Suprapubic skin (tissue), 4 donors: ENCODE data around the gene ZSWIM3. TPM values are rescaled to one million over a fixed set of nuclear protein-coding genes. Genes with fewer than 3 reads are reported as not detected.

Experiments used
- DNase-seq, 2 donors: peaks; one replicate each; pipeline ENCODE4 v3.0.0-alpha.2; 2019; ENCODE audit warnings: low spot score in 2 of 2
- H3K27ac ChIP-seq: fragments of 200-600 bp; sonication (generic); one replicate; pipeline ENCODE4 v1.5.1; 2019
- H3K27me3 ChIP-seq: fragments of 200-600 bp; sonication (generic); one replicate; pipeline ENCODE4 v1.5.1; 2019
- H3K36me3 ChIP-seq: fragments of 200-600 bp; sonication (generic); one replicate; pipeline ENCODE4 v1.5.1; 2019
- H3K4me1 ChIP-seq: fragments of 200-600 bp; sonication (generic); one replicate; pipeline ENCODE4 v1.5.1; 2019
- H3K4me3 ChIP-seq: fragments of 200-600 bp; sonication (generic); one replicate; pipeline ENCODE4 v1.5.1; 2019; ENCODE audit warnings: mild to moderate bottlenecking
- H3K9me3 ChIP-seq: fragments of 200-600 bp; sonication (generic); one replicate; pipeline ENCODE4 v1.5.1; 2019
- EP300 ChIP-seq: sonication (generic); formaldehyde crosslinking; IDR thresholded peaks from one replicate; pipeline ENCODE4 v1.6.1; 2017; ENCODE audit warnings: antibody characterized with exemption
- POLR2A ChIP-seq, 2 donors: fragments of 450-650 bp; IDR thresholded peaks; one replicate each; pipeline ENCODE4 v1.6.1; 2017; ENCODE audit warnings: antibody characterized with exemption in 2 of 2, mild to moderate bottlenecking in 2 of 2, moderate library complexity in 2 of 2
- POLR2AphosphoS5 ChIP-seq, 3 donors: sonication (generic); formaldehyde crosslinking; IDR thresholded peaks; one replicate each; pipeline ENCODE4 v1.6.1; 2017; ENCODE audit warnings: antibody characterized with exemption in 3 of 3
- WGBS: methylation state at CpG from one replicate; pipeline ENCODE4 v1.1.5; 2018; 5-methylcytosine and 5-hydroxymethylcytosine counted together
- total RNA-seq, 4 donors: library from RNA; depleted of rRNA; stranded (reverse); fragments of >200 nt; gene quantifications; one replicate each; pipeline ENCODE4 v1.1.0, GENCODE V29; 2016
- TF ChIP-seq, protein P1 (sequence below), 2 donors: fragments of 200-600 bp in 1 of 2; fragments of 450-650 bp in 1 of 2; sonication (generic) in 1 of 2; IDR thresholded peaks; one replicate each; pipeline ENCODE4 v1.5.1; 2016 to 2019; ENCODE audit warnings: antibody characterized with exemption in 2 of 2, mild to moderate bottlenecking in 1 of 2, moderate library complexity in 1 of 2

The ZSWIM3 gene
- total RNA-seq, 4 donors from 2014 or later, result 2.1 to 4.6 (median 3.6) TPM

DNA sequence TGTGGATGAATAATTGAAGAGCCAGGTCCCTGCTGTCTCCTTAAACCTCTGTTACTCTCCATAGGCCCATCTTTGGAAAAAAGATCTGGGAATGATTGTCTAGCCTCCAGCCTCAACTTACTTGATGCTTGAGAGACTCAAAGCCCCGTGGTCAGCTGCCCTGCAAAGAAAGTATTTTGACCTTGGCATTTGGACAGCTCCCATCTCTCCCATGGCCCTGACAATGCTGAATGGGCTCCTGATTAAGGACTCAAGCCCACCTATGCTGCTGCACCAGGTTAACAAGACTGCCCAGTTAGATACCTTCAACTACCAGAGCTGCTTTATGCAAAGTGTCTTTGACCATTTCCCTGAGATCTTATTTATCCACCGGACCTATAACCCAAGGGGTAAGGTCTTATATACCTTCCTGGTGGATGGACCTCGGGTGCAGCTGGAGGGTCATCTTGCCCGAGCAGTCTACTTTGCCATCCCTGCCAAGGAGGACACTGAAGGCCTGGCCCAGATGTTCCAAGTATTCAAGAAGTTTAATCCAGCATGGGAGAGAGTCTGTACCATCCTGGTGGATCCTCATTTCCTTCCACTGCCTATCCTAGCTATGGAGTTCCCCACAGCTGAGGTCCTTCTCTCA, 25.2 kb downstream of the ZSWIM3 start:
- TF ChIP-seq POLR2AphosphoS5 (IDR thresholded peaks at IDR 0.05) (no peak), POLR2A (IDR thresholded peaks at IDR 0.05) (no peak), EP300 (no peak)
- TF ChIP-seq, protein P1, sequence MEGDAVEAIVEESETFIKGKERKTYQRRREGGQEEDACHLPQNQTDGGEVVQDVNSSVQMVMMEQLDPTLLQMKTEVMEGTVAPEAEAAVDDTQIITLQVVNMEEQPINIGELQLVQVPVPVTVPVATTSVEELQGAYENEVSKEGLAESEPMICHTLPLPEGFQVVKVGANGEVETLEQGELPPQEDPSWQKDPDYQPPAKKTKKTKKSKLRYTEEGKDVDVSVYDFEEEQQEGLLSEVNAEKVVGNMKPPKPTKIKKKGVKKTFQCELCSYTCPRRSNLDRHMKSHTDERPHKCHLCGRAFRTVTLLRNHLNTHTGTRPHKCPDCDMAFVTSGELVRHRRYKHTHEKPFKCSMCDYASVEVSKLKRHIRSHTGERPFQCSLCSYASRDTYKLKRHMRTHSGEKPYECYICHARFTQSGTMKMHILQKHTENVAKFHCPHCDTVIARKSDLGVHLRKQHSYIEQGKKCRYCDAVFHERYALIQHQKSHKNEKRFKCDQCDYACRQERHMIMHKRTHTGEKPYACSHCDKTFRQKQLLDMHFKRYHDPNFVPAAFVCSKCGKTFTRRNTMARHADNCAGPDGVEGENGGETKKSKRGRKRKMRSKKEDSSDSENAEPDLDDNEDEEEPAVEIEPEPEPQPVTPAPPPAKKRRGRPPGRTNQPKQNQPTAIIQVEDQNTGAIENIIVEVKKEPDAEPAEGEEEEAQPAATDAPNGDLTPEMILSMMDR (IDR thresholded peaks at IDR 0.05), result no peak
- no peak overlapping the region for H3K27ac ChIP-seq
- H3K27me3 ChIP-seq, result no peaks in the 10 kb centered on the region
- DNase-seq, result no peak
- 86% methylated on average over 4 of the region's 4 CpGs for WGBS
- H3K4me1 ChIP-seq, result peaks cover 28% of the 10 kb centered on the region
- H3K36me3 ChIP-seq, result peaks cover 48% of the 10 kb centered on the region
- no peak overlapping the region for H3K4me3 ChIP-seq
- H3K9me3 ChIP-seq, result no peaks in the 10 kb centered on the region

DNA sequence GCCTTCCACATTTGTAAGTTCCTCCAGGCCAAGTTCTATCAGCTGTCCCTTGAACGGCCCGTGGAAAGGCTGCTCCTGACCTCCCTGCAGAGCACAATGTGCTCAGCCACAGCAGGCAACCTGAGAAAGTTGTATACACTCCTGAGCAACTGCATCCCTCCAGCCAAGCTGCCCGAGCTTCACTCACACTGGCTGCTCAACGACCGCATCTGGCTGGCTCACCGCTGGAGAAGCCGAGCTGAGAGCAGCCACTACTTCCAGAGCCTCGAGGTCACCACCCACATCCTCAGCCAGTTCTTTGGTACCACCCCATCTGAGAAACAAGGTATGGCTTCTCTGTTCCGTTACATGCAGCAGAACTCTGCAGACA, 25.7 kb downstream of the ZSWIM3 start:
- no peak for TF ChIP-seq EP300
- TF ChIP-seq POLR2AphosphoS5 (IDR thresholded peaks at IDR 0.05), result no peak
- no peak for TF ChIP-seq POLR2A (IDR thresholded peaks at IDR 0.05)
- TF ChIP-seq, protein P1 (IDR thresholded peaks at IDR 0.05), result no peak

DNA sequence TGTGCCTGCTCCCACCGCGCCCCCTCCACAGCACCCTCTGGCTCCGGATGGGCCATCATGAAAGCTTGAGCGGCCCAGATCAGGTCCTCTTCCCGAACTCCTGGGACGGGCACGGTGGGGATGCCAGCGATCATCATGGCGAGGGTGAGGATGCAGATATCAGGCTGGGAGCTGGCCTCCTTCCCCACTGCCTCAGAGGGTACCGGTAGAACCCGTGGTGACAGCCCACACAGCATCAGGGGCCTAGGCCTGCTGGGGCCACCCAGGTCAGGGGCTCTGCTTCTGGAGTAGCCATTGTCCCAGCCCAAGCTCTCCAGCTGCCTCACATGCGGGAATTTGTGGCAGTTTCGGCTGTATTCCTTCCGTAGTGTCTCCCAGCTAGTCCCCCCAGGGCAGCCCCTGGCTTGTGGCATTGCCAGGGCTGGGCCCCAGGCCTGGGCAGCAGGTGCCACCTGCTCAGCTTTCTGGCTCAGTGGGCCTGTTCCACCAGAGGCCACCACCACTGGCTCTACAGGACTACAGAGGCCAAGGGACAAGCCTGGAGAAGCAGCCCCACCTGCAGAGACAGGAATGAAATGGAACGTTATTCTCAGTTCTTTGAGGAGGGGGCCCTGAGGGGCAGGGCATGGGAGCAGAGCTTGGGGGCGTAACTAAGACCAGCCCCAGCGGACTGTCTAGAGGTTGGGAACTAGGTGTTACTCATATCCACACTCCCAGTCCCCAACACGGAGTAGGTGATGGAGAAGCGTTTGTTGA, 29.4 kb downstream of the ZSWIM3 start:
- Histone ChIP-seq H3K4me3 (no peak overlapping the region), H3K27ac (no peak overlapping the region), H3K27me3 (no peaks in the 10 kb centered on the region), H3K36me3 (peaks cover 37% of the 10 kb centered on the region), H3K9me3 (no peaks in the 10 kb centered on the region), H3K4me1 (peaks cover 29% of the 10 kb centered on the region)
- 87% methylated on average over 16 of the region's 19 CpGs for WGBS
- TF ChIP-seq EP300 (no peak), POLR2A (IDR thresholded peaks at IDR 0.05) (no peak), POLR2AphosphoS5 (IDR thresholded peaks at IDR 0.05) (no peak)
- TF ChIP-seq, protein P1 (IDR thresholded peaks at IDR 0.05), result no peak
- no peak for DNase-seq

More for the DNA sequence above, 25.7 kb downstream of the ZSWIM3 start:
- no peaks in the 10 kb centered on the region for H3K9me3 ChIP-seq
- no peak for DNase-seq
- H3K27me3 ChIP-seq, result no peaks in the 10 kb centered on the region
- 87% methylated on average over 8 of the region's 9 CpGs for WGBS
- H3K27ac ChIP-seq, result no peak overlapping the region
- H3K36me3 ChIP-seq, result peaks cover 44% of the 10 kb centered on the region
- H3K4me3 ChIP-seq, result no peak overlapping the region
- peaks cover 28% of the 10 kb centered on the region for H3K4me1 ChIP-seq

DNA sequence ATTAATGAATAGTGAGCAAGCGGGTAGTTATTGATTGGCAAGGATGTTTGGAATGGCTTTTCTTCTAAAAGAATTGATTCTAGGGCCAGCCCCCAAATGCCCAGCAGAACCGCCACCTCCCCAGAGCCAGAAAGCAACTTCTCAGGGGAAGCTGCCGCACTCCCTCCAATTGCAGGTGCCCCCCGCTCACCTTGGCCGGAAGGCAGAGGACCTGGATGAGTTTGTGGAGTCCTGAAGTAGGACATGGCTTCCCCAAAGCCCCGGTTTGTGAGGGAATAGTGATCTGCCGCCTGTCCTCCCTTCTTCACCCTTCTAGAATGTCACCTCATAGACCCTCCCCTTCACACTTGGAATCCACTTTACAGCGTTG, 29.9 kb downstream of the ZSWIM3 start, which contains the start of gene SPATA25:
Gene SPATA25 (minus strand): TSS at position 277 of the 370 bp plus-strand sequence. CDS start 32 bp downstream, at position 245.
- DNase-seq, result no peak
- Histone ChIP-seq H3K4me1 (peaks cover 29% of the 10 kb centered on the region), H3K36me3 (peaks cover 36% of the 10 kb centered on the region), H3K27ac (no peak within 1 kb of the TSS), H3K9me3 (no peaks in the 10 kb centered on the region), H3K27me3 (no peaks in the 10 kb centered on the region), H3K4me3 (no peak within 1 kb of the TSS)
- TF ChIP-seq, protein P1 (IDR thresholded peaks at IDR 0.05), result no peak
- no peak for TF ChIP-seq POLR2AphosphoS5 (IDR thresholded peaks at IDR 0.05)
- TF ChIP-seq EP300, result no peak
- no peak for TF ChIP-seq POLR2A (IDR thresholded peaks at IDR 0.05)
- 90% methylated on average over 8 of the region's 8 CpGs for WGBS

DNA sequence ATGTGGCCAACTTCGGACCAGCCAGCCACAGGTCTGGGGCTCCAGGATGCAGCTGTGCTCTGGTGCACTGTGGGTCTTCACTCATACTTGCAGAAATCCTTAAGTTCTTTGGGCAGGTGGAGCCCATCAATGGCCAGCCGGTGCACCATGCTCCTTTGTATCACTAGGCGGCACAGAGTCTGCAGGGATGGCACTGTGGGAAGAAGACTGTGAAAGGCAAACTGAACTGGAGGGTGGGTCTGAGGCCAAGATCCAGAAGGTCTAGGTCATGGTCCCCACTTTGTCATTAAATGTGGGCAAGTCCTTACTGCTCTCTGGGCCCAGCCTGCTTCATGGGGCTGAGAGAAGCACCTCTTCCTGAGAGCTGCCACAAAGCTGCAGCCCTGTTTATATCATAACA, 31.3 kb downstream of the ZSWIM3 start:
- peaks cover 38% of the 10 kb centered on the region for H3K4me1 ChIP-seq
- no peaks in the 10 kb centered on the region for H3K27me3 ChIP-seq
- H3K9me3 ChIP-seq, result no peaks in the 10 kb centered on the region
- no peak overlapping the region for H3K4me3 ChIP-seq
- peaks cover 35% of the 10 kb centered on the region for H3K36me3 ChIP-seq
- no peak for DNase-seq
- no peak overlapping the region for H3K27ac ChIP-seq
- no peak for TF ChIP-seq POLR2AphosphoS5 (IDR thresholded peaks at IDR 0.05)
- no peak for TF ChIP-seq EP300
- TF ChIP-seq, protein P1 (IDR thresholded peaks at IDR 0.05), result no peak
- TF ChIP-seq POLR2A (IDR thresholded peaks at IDR 0.05), result no peak
- 100% methylated on average over 2 of the region's 3 CpGs for WGBS
